Esophagus squamous epithelium (tissue), 5 donors: ENCODE results near the gene NAA20. TPM values are rescaled to one million over a fixed set of nuclear protein-coding genes. Genes with fewer than 3 reads are reported as not detected.
A peak's percentile ranks its signal among the peaks of the same experiment; 100 is the strongest.

Experiments used
- DNase-seq: peaks from one replicate; lab custom pipeline; 2025; lab: John Stamatoyannopoulos, UW
- H3K27ac ChIP-seq, 4 donors: fragments of 200-600 bp; sonication (generic); one replicate each; pipeline ENCODE4 v1.5.1; 2016 to 2019; ENCODE audit warnings: mild to moderate bottlenecking in 1 of 4
- H3K27me3 ChIP-seq, 4 donors: fragments of 200-600 bp; sonication (generic); 1 replicate in 3 of 4; 2 replicates in 1 of 4; pipeline versions ENCODE4 v1.5.1 to v1.6.0; 2017 to 2021; ENCODE audit warnings: antibody characterized with exemption in 1 of 4
- H3K36me3 ChIP-seq, 3 donors: fragments of 200-600 bp; sonication (generic); one replicate each; pipeline ENCODE4 v1.5.1; 2016 to 2019
- H3K4me1 ChIP-seq, 3 donors: fragments of 200-600 bp; sonication (generic); one replicate each; pipeline ENCODE4 v1.5.1; 2017 to 2019
- H3K4me3 ChIP-seq, 4 donors: fragments of 200-600 bp; sonication (generic); 1 replicate in 3 of 4; 2 replicates in 1 of 4; pipeline ENCODE4 v1.5.1; 2016 to 2019; ENCODE audit warnings: mild to moderate bottlenecking in 2 of 4, moderate library complexity in 1 of 4
- H3K9me3 ChIP-seq, 3 donors: fragments of 200-600 bp; sonication (generic); one replicate each; pipeline ENCODE4 v1.5.1; 2016 to 2019
- POLR2A ChIP-seq, 4 donors: fragments of 450-650 bp; IDR thresholded peaks; one replicate each; pipeline ENCODE4 v1.6.1; 2017; ENCODE audit warnings: antibody characterized with exemption in 4 of 4, mild to moderate bottlenecking in 4 of 4, moderate library complexity in 3 of 4
- WGBS, 2 donors: methylation state at CpG; one replicate each; pipeline ENCODE4 v1.1.5; 2018; 5-methylcytosine and 5-hydroxymethylcytosine counted together
- intact Hi-C: fragments of 100-400 bp; cut with DNase I; formaldehyde crosslinking; loops from one replicate; pipeline ENCODE4 v1.15.0; 2022
- total RNA-seq, 4 donors: library from RNA; depleted of rRNA; stranded (reverse); fragments of >200 nt; gene quantifications; one replicate each; pipeline ENCODE4 v1.1.0, GENCODE V29; 2016
- TF ChIP-seq, protein P1 (sequence below), 6 experiments: fragments of 450-650 bp in 4 of 6; fragments of 200-600 bp in 2 of 6; sonication (generic) in 2 of 6; IDR thresholded peaks; one replicate each; pipeline ENCODE4 v1.5.1; 2016 to 2019; ENCODE audit warnings: antibody characterized with exemption in 6 of 6, mild to moderate bottlenecking in 4 of 6, moderate library complexity in 4 of 6
- donor health status: DM: yes; HTN: yes; CAD: no.

NAA20 gene
- total RNA-seq, 4 donors from 2014 or later = 115 to 164 (median 139) TPM

- no peak for TF ChIP-seq POLR2A (IDR thresholded peaks at IDR 0.05)
- TF ChIP-seq, protein P1, sequence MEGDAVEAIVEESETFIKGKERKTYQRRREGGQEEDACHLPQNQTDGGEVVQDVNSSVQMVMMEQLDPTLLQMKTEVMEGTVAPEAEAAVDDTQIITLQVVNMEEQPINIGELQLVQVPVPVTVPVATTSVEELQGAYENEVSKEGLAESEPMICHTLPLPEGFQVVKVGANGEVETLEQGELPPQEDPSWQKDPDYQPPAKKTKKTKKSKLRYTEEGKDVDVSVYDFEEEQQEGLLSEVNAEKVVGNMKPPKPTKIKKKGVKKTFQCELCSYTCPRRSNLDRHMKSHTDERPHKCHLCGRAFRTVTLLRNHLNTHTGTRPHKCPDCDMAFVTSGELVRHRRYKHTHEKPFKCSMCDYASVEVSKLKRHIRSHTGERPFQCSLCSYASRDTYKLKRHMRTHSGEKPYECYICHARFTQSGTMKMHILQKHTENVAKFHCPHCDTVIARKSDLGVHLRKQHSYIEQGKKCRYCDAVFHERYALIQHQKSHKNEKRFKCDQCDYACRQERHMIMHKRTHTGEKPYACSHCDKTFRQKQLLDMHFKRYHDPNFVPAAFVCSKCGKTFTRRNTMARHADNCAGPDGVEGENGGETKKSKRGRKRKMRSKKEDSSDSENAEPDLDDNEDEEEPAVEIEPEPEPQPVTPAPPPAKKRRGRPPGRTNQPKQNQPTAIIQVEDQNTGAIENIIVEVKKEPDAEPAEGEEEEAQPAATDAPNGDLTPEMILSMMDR (IDR thresholded peaks at IDR 0.05) = no peak
- H3K27me3 ChIP-seq = no peaks in the 10 kb centered on the region
- intact Hi-C loops = loop anchor here (10.0 kb wide), 1 partner anchor 208 kb away; no protein-coding TSS in a partner anchor
- peak overlapping the region; percentile 80 to 89 (median 88) for H3K27ac ChIP-seq
- peaks cover 20 to 85% (median 51%) of the 10 kb centered on the region in 3 donors for H3K4me1 ChIP-seq
- no peak for DNase-seq
- peak overlapping the region in 1 of 4 donors; percentile 0 for H3K4me3 ChIP-seq
- WGBS, 2 donors = 22 to 35% methylated on average over 14 of the region's 14 CpGs
- H3K36me3 ChIP-seq = peaks cover 2 to 70% (median 9%) of the 10 kb centered on the region in 3 donors
- H3K9me3 ChIP-seq = no peaks in the 10 kb centered on the region
Measured at GRCh38 chr20:19992996-19993908, 23.9 kb upstream of the NAA20 start.

- peak overlapping the region in 1 of 4 donors; percentile 0 for H3K4me3 ChIP-seq
- peaks cover 10 to 70% (median 16%) of the 10 kb centered on the region in 3 donors for H3K36me3 ChIP-seq
- DNase-seq = no peak
- intact Hi-C loops = loop anchor here (10.0 kb wide), 1 partner anchor 209 kb away; no protein-coding TSS in a partner anchor
- 53 to 64% methylated on average over 6 to 10 of the region's 12 CpGs for WGBS, 2 donors
- peak overlapping the region; percentile 80 to 89 (median 88) for H3K27ac ChIP-seq
- no peaks in the 10 kb centered on the region for H3K27me3 ChIP-seq
- peaks cover 20 to 93% (median 51%) of the 10 kb centered on the region in 3 donors for H3K4me1 ChIP-seq
- H3K9me3 ChIP-seq = no peaks in the 10 kb centered on the region
- no peak for TF ChIP-seq POLR2A (IDR thresholded peaks at IDR 0.05)
- TF ChIP-seq, protein P1 (IDR thresholded peaks at IDR 0.05) = no peak
Measured at GRCh38 chr20:19993958-19994669, 23.0 kb upstream of the NAA20 start.

DNA sequence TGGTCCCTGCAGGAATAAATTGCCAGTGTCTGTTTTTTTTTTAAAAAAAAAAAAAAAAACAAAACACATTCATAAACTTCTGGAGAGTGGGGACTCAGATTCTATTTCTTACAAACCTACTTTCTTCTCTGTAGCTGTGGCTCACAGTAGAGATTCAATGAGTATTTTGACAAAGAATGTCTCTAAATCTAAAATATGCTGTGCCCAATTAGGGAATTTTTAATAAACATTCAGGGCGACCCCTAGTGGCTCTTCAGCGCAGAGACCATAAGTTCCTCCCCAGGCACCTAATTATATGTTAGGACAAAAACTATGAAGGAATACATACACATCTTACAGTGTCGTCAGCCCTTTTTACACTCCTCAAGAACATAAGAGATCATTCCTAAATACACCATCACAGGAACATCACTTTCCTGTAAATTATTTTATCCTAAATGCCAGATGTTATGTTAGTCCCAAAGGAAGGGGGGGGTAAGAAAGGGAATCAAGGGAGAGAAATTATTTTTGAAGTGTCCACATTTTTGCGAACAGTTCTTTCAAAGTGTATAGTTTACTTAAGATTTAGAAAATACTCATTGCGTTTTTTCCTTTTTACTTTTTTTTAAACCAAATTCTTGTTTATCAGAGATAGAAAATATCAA, 21.8 kb upstream of the NAA20 start:
- H3K27me3 ChIP-seq = no peaks in the 10 kb centered on the region
- peaks cover 11 to 72% (median 19%) of the 10 kb centered on the region in 3 donors for H3K36me3 ChIP-seq
- intact Hi-C loops = loop anchor here (10.0 kb wide), 1 partner anchor 211 kb away; no protein-coding TSS in a partner anchor
- WGBS, 2 donors = 21 to 32% methylated on average over 5 of the region's 5 CpGs
- H3K9me3 ChIP-seq = no peaks in the 10 kb centered on the region
- TF ChIP-seq, protein P1 (IDR thresholded peaks at IDR 0.05) = peak; percentile 63 to 84 (median 74)
- TF ChIP-seq POLR2A (IDR thresholded peaks at IDR 0.05) = no peak
- peak overlapping the region in 2 of 4 donors; percentile 88 to 89 for H3K27ac ChIP-seq
- no peak for DNase-seq
- no peak overlapping the region for H3K4me3 ChIP-seq
- peaks cover 20 to 93% (median 51%) of the 10 kb centered on the region in 3 donors for H3K4me1 ChIP-seq

DNA sequence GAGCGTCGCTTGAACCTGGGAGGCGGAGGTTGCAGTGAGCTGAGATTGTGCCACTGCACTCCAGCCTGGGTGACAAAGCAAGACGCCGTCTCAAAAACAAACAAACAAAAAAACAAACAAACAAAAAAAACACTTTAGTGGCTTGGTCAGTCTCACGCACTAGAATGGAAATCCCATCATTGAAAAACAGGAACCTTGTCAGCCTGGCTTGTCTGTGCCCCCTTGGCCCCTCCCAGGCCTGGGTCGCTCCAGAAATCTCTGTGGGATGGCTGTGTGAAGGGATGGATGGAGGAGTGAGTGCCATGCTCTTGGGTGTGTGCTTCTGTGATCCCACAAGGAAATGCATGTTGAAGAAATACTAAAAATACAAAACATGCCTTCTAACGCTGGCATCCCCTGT, 20.9 kb upstream of the NAA20 start:
- H3K9me3 ChIP-seq = no peaks in the 10 kb centered on the region
- intact Hi-C loops = loop anchor here (10.0 kb wide), 1 partner anchor 211 kb away; no protein-coding TSS in a partner anchor
- no peak for TF ChIP-seq POLR2A (IDR thresholded peaks at IDR 0.05)
- TF ChIP-seq, protein P1 (IDR thresholded peaks at IDR 0.05) = no peak
- peaks cover 20 to 90% (median 46%) of the 10 kb centered on the region in 3 donors for H3K4me1 ChIP-seq
- peak overlapping the region in 3 of 4 donors; percentile 54 to 89 (median 66) for H3K27ac ChIP-seq
- peaks cover 19 to 72% (median 20%) of the 10 kb centered on the region in 3 donors for H3K36me3 ChIP-seq
- WGBS, 2 donors = 73 to 76% methylated on average over 5 to 7 of the region's 8 CpGs
- DNase-seq = no peak
- H3K27me3 ChIP-seq = no peaks in the 10 kb centered on the region
- no peak overlapping the region for H3K4me3 ChIP-seq
